ENCODE measurements around the gene NUCB1.
"Not testable (repeated sequence)": the region's sequence is repeated elsewhere in the genome, so short reads cannot be mapped to it uniquely, and the experiment has no call there.

Gene NUCB1

DNA sequence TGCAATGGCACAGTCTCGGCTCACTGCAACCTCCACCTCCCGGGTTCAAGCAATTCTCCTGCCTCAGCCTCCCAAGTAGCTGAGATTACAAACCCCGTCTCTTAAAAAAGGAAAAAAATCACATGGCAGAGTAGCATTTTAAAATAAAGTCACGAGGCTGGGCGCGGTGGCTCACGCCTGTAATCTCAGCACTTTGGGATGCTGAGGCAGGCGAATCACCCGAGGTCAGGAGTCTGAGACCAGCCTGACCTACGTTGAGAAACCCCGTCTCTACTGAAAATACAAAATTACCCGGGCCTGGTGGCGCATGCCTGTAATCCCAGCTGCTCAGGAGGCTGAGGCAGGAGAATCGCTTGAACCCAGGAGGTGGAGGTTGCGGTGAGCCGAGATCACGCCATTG lies 27.6 kb downstream of the NUCB1 start:
- H3K27me3 ChIP-seq (ENCODE audit: control insufficient read depth, insufficient read depth, low read length), result peaks cover 13% of the 10 kb centered on the region
- H3K4me3 ChIP-seq (ENCODE audit: low read length); H3K27ac ChIP-seq (ENCODE audit: low read length): not testable (repeated sequence)

DNA sequence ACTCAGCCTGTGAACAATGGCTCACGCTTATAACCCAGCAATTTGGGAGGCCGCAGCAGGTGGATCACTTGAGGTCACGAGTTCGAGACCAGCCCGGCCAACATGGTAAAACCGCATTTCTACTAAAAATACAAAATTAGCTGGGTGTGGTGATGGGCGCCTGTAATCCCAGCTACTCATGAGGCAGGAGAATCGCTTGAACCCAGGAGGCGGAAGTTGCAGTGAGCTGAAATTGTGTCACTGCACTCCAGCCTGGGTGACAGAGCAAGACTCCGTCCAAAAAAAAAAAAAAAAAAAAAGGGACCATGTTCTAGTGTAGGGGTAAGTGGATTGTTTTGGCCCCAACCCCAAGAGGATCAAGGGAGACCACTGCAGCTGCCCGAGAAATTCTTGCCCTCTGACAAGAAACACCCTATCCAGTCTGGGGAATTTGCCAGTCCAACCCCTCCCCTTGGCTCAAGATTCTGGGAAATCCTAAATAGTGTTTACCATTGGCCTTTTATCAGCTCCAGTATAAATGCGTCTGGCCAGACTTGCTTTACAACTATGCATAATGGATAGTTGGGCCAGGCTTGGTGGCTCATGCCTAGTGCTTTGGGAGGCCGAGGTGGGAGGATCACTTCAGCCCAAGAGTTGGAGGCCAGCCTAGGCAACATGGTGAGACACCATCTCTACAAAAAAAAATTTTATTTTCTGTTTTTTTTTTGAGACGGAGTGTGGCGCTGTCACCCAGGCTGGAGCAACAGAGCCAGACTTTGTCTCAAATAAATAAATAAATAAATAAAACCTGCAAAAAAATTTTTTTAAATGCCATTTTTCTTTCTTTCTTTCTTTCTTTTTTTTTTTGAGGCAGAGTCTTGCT lies 28.3 kb downstream of the NUCB1 start:
- H3K4me3 ChIP-seq (ENCODE audit: low read length), result no peak overlapping the region
- no peak overlapping the region for H3K27ac ChIP-seq (ENCODE audit: low read length)
- H3K36me3 ChIP-seq (ENCODE audit: control insufficient read depth, low read depth, low read length), result no peaks in the 10 kb centered on the region
- peaks cover 2% of the 10 kb centered on the region for H3K4me1 ChIP-seq (ENCODE audit: control insufficient read depth, low read depth, low read length)
- H3K9ac ChIP-seq (ENCODE audit: low read length), result no peak overlapping the region
- H3K9me3 ChIP-seq (ENCODE audit: control insufficient read depth, low read depth, low read length), result no peaks in the 10 kb centered on the region
- H3K27me3 ChIP-seq (ENCODE audit: control insufficient read depth, insufficient read depth, low read length), result peaks cover 19% of the 10 kb centered on the region

More for the DNA sequence above, 27.6 kb downstream of the NUCB1 start:
- H3K9ac ChIP-seq (ENCODE audit: low read length); H3K9me3 ChIP-seq (ENCODE audit: control insufficient read depth, low read depth, low read length); H3K36me3 ChIP-seq (ENCODE audit: control insufficient read depth, low read depth, low read length); H3K4me1 ChIP-seq (ENCODE audit: control insufficient read depth, low read depth, low read length): not testable (repeated sequence)

DNA sequence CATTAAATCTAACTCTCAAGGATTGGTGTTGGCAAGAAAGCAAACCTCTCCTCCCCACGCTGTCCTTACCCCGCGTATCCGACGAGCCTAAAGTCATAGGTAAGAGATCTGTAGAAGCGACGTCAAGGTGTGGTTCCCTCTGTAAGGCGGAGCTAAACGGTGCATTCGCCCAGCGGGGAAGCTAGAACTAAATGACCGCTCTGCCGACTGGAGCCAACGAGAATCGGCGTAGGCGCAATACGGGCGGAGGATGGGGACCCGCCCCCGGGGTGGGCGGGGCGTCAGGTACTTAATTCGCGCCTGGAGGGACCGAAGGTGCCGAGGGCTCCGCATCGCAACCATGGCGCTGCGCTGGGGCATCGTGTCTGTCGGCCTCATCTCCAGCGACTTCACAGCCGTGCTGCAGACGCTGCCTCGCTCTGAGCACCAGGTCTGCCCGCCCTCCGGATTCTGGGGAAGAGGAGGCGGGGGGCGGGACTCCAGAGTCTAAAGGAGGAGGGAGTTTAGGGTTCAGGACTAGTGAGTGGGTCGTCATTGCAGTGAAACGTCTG lies 33.3 kb downstream of the NUCB1 start, which contains the start of gene DHDH:
DHDH (plus strand) TSS at position 318 of the 551 bp plus-strand sequence; CDS start at position 341, 23 bp downstream.
- no peaks in the 10 kb centered on the region for H3K36me3 ChIP-seq (ENCODE audit: control insufficient read depth, low read depth, low read length)
- H3K4me3 ChIP-seq (ENCODE audit: low read length), result peak within 1 kb of the TSS; percentile 57
- peak within 1 kb of the TSS; percentile 33 for H3K9ac ChIP-seq (ENCODE audit: low read length)
- H3K9me3 ChIP-seq (ENCODE audit: control insufficient read depth, low read depth, low read length), result no peaks in the 10 kb centered on the region
- H3K27ac ChIP-seq (ENCODE audit: low read length), result no peak within 1 kb of the TSS
- peaks cover 10% of the 10 kb centered on the region for H3K4me1 ChIP-seq (ENCODE audit: control insufficient read depth, low read depth, low read length)
- H3K27me3 ChIP-seq (ENCODE audit: control insufficient read depth, insufficient read depth, low read length), result peaks cover 37% of the 10 kb centered on the region

DNA sequence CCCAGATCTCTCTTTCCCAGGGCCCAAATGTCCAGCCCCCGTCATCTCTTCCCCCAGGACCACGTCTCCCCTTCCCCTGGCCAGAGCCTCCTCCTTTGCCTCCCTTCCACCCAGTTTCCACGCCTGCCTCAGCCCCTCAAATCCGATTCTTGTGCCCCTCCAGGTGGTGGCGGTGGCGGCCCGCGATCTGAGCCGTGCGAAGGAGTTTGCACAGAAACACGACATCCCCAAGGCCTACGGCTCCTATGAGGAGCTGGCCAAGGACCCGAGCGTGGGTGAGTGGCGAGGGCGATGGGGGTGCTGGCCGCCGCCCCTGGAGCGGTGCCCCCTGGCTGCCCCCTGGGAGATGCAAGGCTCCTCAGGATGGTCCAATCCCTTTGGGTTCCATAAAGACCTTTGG lies 34.7 kb downstream of the NUCB1 start:
- peaks cover 37% of the 10 kb centered on the region for H3K27me3 ChIP-seq (ENCODE audit: control insufficient read depth, insufficient read depth, low read length)
- peaks cover 10% of the 10 kb centered on the region for H3K4me1 ChIP-seq (ENCODE audit: control insufficient read depth, low read depth, low read length)
- H3K27ac ChIP-seq (ENCODE audit: low read length), result no peak overlapping the region
- no peak overlapping the region for H3K9ac ChIP-seq (ENCODE audit: low read length)
- no peaks in the 10 kb centered on the region for H3K36me3 ChIP-seq (ENCODE audit: control insufficient read depth, low read depth, low read length)
- H3K9me3 ChIP-seq (ENCODE audit: control insufficient read depth, low read depth, low read length), result no peaks in the 10 kb centered on the region
- H3K4me3 ChIP-seq (ENCODE audit: low read length), result no peak overlapping the region

DNA sequence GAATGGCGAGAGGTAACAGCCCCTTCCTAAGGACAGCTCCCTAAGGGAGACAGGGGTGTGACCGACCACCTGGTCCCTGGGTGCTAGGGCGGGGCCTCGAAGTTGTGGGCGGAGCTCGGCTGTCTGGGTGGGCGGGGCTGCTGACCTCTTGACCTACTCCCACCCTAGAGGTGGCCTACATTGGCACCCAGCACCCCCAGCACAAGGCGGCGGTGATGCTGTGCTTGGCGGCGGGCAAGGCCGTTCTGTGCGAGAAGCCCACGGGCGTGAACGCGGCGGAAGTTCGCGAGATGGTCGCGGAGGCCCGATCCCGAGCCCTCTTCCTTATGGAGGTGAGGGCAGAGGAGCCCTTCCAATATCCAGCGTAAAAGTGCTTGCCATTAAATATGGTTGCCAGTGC lies 35.8 kb downstream of the NUCB1 start:
- Histone ChIP-seq H3K4me3 (ENCODE audit: low read length) (no peak overlapping the region), H3K36me3 (ENCODE audit: control insufficient read depth, low read depth, low read length) (no peaks in the 10 kb centered on the region), H3K9me3 (ENCODE audit: control insufficient read depth, low read depth, low read length) (no peaks in the 10 kb centered on the region), H3K27ac (ENCODE audit: low read length) (no peak overlapping the region), H3K27me3 (ENCODE audit: control insufficient read depth, insufficient read depth, low read length) (peaks cover 37% of the 10 kb centered on the region), H3K9ac (ENCODE audit: low read length) (no peak overlapping the region), H3K4me1 (ENCODE audit: control insufficient read depth, low read depth, low read length) (peaks cover 10% of the 10 kb centered on the region)

DNA sequence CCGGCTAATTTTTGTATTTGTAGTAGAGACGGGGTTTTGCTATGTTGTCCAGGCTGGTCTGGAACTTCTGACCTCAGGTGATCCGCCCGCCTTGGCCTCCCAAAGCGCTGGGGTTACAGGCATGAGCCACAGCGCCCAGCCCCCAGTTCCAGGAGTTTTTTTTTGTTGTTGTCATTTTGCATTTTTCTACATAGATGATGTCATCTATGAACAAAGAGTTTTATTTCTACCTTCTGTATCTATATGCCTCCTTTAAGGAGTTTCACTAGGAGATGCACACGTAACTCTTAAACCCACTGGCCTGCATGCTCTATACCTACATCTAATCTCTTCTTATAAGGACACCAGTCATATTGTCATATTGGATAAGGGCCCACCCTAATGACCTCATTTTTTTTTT lies 38.1 kb downstream of the NUCB1 start:
- H3K4me1 ChIP-seq (ENCODE audit: control insufficient read depth, low read depth, low read length), result peaks cover 8% of the 10 kb centered on the region
- no peaks in the 10 kb centered on the region for H3K9me3 ChIP-seq (ENCODE audit: control insufficient read depth, low read depth, low read length)
- H3K36me3 ChIP-seq (ENCODE audit: control insufficient read depth, low read depth, low read length), result no peaks in the 10 kb centered on the region
- no peak overlapping the region for H3K4me3 ChIP-seq (ENCODE audit: low read length)
- H3K9ac ChIP-seq (ENCODE audit: low read length), result no peak overlapping the region
- H3K27me3 ChIP-seq (ENCODE audit: control insufficient read depth, insufficient read depth, low read length), result peaks cover 19% of the 10 kb centered on the region
- no peak overlapping the region for H3K27ac ChIP-seq (ENCODE audit: low read length)

DNA sequence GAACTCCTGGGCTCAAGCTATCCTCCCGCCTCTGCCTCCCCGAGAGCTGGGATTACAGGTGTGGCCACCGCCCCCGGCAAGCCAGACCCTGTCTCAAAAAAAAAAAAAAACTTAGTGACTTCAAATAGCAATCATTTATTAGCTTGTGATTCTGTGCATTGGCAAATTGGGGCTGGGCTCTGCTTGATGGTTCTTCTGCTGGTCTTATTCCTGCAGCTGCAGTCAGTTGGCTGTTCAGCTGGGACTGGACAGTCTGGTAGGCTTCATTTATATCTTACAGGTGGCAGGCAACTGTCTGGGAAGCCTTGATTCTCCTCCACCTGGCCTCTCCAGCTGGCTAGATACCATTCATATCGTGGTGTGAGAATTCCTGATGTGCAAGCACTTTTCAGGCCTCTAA lies 40.8 kb downstream of the NUCB1 start:
- Histone ChIP-seq H3K4me1 (ENCODE audit: control insufficient read depth, low read depth, low read length) (no peaks in the 10 kb centered on the region), H3K27me3 (ENCODE audit: control insufficient read depth, insufficient read depth, low read length) (no peaks in the 10 kb centered on the region), H3K27ac (ENCODE audit: low read length) (no peak overlapping the region), H3K9ac (ENCODE audit: low read length) (no peak overlapping the region), H3K36me3 (ENCODE audit: control insufficient read depth, low read depth, low read length) (no peaks in the 10 kb centered on the region), H3K4me3 (ENCODE audit: low read length) (no peak overlapping the region), H3K9me3 (ENCODE audit: control insufficient read depth, low read depth, low read length) (no peaks in the 10 kb centered on the region)

DNA sequence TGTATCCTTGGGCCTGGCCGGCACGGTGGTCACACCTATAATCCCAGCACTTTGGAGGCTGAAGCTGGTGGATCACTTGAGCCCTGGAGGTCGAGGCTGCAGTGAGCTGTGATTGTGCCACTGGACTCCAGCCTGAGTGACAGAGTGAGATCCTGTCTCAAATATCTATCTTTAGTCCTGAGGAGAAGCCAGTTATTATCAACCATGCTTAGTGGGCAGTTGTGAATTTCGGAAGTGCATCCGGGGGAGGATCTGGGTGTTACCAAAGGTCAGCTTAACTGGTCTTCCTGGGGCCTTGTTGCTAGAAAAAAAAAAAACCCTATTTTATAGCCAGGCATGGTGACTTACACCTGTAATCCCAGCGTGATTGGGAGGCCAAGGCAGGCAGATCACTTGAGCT lies 43.0 kb downstream of the NUCB1 start:
- H3K9ac ChIP-seq (ENCODE audit: low read length), result no peak overlapping the region
- H3K4me1 ChIP-seq (ENCODE audit: control insufficient read depth, low read depth, low read length), result no peaks in the 10 kb centered on the region
- no peaks in the 10 kb centered on the region for H3K27me3 ChIP-seq (ENCODE audit: control insufficient read depth, insufficient read depth, low read length)
- H3K27ac ChIP-seq (ENCODE audit: low read length), result no peak overlapping the region
- H3K9me3 ChIP-seq (ENCODE audit: control insufficient read depth, low read depth, low read length), result no peaks in the 10 kb centered on the region
- no peaks in the 10 kb centered on the region for H3K36me3 ChIP-seq (ENCODE audit: control insufficient read depth, low read depth, low read length)
- H3K4me3 ChIP-seq (ENCODE audit: low read length), result no peak overlapping the region

DNA sequence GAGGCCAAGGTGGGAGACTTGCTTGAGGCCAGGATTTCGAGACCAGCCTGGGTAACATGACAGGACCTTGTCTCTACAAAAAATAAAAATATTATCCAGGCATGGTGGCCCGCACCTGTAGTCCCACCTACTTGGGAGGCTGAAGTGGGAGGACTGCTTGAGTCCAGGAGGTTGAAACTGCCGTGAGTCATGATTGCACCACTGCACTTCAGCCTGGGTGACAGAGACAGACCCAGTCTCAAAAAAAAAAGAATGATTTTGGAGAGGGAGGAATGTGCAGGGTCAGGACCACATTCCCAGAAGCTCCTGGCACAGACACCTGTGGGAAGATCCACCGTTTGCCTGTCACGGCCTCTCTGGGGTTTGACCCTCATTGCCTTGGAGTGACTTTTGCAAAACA lies 45.3 kb downstream of the NUCB1 start:
- Histone ChIP-seq H3K27ac (ENCODE audit: low read length) (no peak overlapping the region), H3K36me3 (ENCODE audit: control insufficient read depth, low read depth, low read length) (no peaks in the 10 kb centered on the region), H3K27me3 (ENCODE audit: control insufficient read depth, insufficient read depth, low read length) (no peaks in the 10 kb centered on the region), H3K9me3 (ENCODE audit: control insufficient read depth, low read depth, low read length) (no peaks in the 10 kb centered on the region), H3K4me3 (ENCODE audit: low read length) (no peak overlapping the region), H3K9ac (ENCODE audit: low read length) (no peak overlapping the region), H3K4me1 (ENCODE audit: control insufficient read depth, low read depth, low read length) (no peaks in the 10 kb centered on the region)

DNA sequence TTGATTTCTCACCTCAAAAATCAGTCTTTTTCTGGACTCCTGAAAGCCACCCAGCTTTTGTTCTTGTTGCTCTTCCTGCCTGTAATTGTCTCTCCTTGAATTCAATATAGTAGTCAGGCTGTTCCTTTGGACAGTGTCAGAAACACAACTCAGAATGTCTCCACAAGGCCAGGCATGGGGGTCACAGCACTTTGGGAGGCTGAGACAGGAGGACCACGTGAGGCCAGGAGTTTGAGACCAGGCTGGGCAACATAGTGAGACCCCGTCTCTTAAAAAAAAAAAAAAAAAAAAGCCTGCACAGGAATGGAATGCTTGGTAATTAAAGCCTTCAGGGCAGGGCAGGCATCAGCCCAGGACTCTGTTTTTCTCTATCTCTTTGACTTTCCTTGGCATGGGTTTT lies 45.7 kb downstream of the NUCB1 start:
- no peaks in the 10 kb centered on the region for H3K27me3 ChIP-seq (ENCODE audit: control insufficient read depth, insufficient read depth, low read length)
- no peak overlapping the region for H3K9ac ChIP-seq (ENCODE audit: low read length)
- no peaks in the 10 kb centered on the region for H3K9me3 ChIP-seq (ENCODE audit: control insufficient read depth, low read depth, low read length)
- H3K27ac ChIP-seq (ENCODE audit: low read length), result no peak overlapping the region
- no peaks in the 10 kb centered on the region for H3K4me1 ChIP-seq (ENCODE audit: control insufficient read depth, low read depth, low read length)
- H3K4me3 ChIP-seq (ENCODE audit: low read length), result no peak overlapping the region
- no peaks in the 10 kb centered on the region for H3K36me3 ChIP-seq (ENCODE audit: control insufficient read depth, low read depth, low read length)

DNA sequence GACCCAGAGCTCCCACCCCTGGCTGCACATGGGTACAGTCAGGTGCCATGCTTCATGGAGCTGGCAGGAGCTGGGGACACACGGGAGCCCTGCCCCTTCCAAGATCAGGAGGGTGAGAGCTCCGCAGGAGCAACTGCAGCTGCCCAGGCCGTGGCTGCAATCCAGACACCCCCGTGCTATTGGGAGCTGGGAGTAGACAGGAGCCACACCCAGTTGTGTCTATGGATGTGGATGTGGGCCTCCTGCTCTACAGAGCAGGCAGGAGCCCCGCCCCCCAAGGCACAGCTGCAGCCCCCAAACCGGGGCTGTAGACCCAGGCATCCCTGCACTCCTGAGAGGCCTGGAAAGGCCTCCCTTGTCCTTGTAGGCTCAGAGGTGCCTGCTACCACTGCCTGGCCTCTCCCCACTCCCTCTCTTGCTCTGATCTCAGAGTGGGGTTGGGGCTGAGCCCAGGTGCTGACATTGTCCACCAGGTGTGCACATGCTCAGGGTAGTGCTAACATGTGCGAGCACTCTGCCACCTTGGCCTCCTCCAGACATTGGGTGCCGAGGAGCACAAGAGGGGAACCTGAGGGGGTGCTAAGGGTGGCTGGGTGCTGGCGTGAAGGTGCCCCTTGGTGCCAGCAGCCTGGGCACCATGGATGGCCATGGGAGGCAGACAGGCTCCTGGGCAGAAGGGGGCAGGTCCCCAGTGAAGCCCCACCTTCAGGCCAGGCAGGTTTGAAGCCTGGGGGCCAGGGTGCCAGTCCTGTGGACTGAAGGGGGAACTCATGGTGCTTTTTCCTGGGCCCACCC lies 46.5 kb downstream of the NUCB1 start:
- Histone ChIP-seq H3K4me1 (ENCODE audit: control insufficient read depth, low read depth, low read length) (no peaks in the 10 kb centered on the region), H3K9ac (ENCODE audit: low read length) (no peak overlapping the region), H3K4me3 (ENCODE audit: low read length) (no peak overlapping the region), H3K36me3 (ENCODE audit: control insufficient read depth, low read depth, low read length) (no peaks in the 10 kb centered on the region), H3K9me3 (ENCODE audit: control insufficient read depth, low read depth, low read length) (no peaks in the 10 kb centered on the region), H3K27me3 (ENCODE audit: control insufficient read depth, insufficient read depth, low read length) (no peaks in the 10 kb centered on the region), H3K27ac (ENCODE audit: low read length) (no peak overlapping the region)
